ENCODE data around the gene MAP4K1.
"Not testable (repeated sequence)": the region's sequence is repeated elsewhere in the genome, so short reads cannot be mapped to it uniquely, and the experiment has no call there.

The MAP4K1 gene

GRCh38 chr19:38619361-38620174 lies 1.8 kb upstream of the MAP4K1 start:
- DNase-seq = no peak

GRCh38 chr19:38618590-38619360 lies 1.0 kb upstream of the MAP4K1 start, which contains the start of gene EIF3K:
Gene EIF3K (plus strand): TSS chr19:38619188. CDS start chr19:38619269, 81 bp downstream.
- peak; percentile 95 to 99 (median 96) for DNase-seq

GRCh38 chr19:38617283-38617763 lies 430 bp downstream of the MAP4K1 start:
- DNase-seq = peak in 1 of 5 experiments; percentile 43

GRCh38 chr19:38616265-38616664 lies 1.5 kb downstream of the MAP4K1 start:
- peak in 1 of 5 experiments; percentile 47 for DNase-seq

- no peak for DNase-seq
Observed at GRCh38 chr19:38615007-38615581, 2.7 kb downstream of the MAP4K1 start.

GRCh38 chr19:38614289-38614688 lies 3.5 kb downstream of the MAP4K1 start:
- no peak for DNase-seq

GRCh38 chr19:38606131-38606530 lies 11.6 kb downstream of the MAP4K1 start:
- no peak for DNase-seq

GRCh38 chr19:38602856-38603255 lies 14.9 kb downstream of the MAP4K1 start:
- not testable (repeated sequence) for DNase-seq

- no peak for DNase-seq
Observed at GRCh38 chr19:38599722-38600121, 18.0 kb downstream of the MAP4K1 start.

GRCh38 chr19:38597075-38597474 lies 20.7 kb downstream of the MAP4K1 start:
- DNase-seq = no peak

GRCh38 chr19:38596057-38596981 lies 21.4 kb downstream of the MAP4K1 start:
- DNase-seq = peak in 2 of 5 experiments; percentile 24 to 30

- no peak for DNase-seq
Observed at GRCh38 chr19:38592940-38593339, 24.8 kb downstream of the MAP4K1 start.

GRCh38 chr19:38588041-38588440 lies 29.7 kb downstream of the MAP4K1 start:
- no peak for DNase-seq

- DNase-seq = no peak
Observed at GRCh38 chr19:38587562-38587961, 30.2 kb downstream of the MAP4K1 start.

- DNase-seq = no peak
Observed at GRCh38 chr19:38583985-38584305, 33.8 kb downstream of the MAP4K1 start.

- peak in 1 of 5 experiments; percentile 41 for DNase-seq
Observed at GRCh38 chr19:38583219-38583984, 34.4 kb downstream of the MAP4K1 start.

GRCh38 chr19:38580080-38580479 lies 37.7 kb downstream of the MAP4K1 start:
- DNase-seq = no peak

- peak in 2 of 5 experiments; percentile 59 to 69 for DNase-seq
Observed at GRCh38 chr19:38579304-38579703, 38.4 kb downstream of the MAP4K1 start.

GRCh38 chr19:38577826-38578225 lies 39.9 kb downstream of the MAP4K1 start:
- no peak for DNase-seq

- no peak for DNase-seq
Observed at GRCh38 chr19:38571682-38572081, 46.1 kb downstream of the MAP4K1 start.

GRCh38 chr19:38569368-38569983 lies 48.3 kb downstream of the MAP4K1 start:
- no peak for DNase-seq

Measured in T-helper 2 cell (primary cell).